Activated gamma-delta T cell treated with anti-CD3 and anti-CD28 coated beads, Interleukin-2, amount 50 U/mL, for 16 hours (primary cell): ENCODE measurements around the gene MCF2L2.

Experiments
- DNase-seq: peaks from one replicate; pipeline ENCODE4 v3.0.0-alpha.2; 2020; ENCODE audit warnings: low read depth

MCF2L2 gene

GRCh38 chr3:183265834-183266417 lies 162.5 kb downstream of the MCF2L2 start:
- peak; percentile 36 for DNase-seq

GRCh38 chr3:183265157-183265642 lies 163.2 kb downstream of the MCF2L2 start:
- DNase-seq: no peak

- DNase-seq: no peak
These were observed 164.2 kb downstream of the MCF2L2 start for GRCh38 chr3:183264268-183264667.

GRCh38 chr3:183262875-183263378 lies 165.5 kb downstream of the MCF2L2 start:
- DNase-seq: no peak

- no peak for DNase-seq
These were observed 167.2 kb downstream of the MCF2L2 start for GRCh38 chr3:183261151-183261724.

GRCh38 chr3:183260167-183260904 lies 168.1 kb downstream of the MCF2L2 start:
- no peak for DNase-seq

GRCh38 chr3:183259621-183260020 lies 168.8 kb downstream of the MCF2L2 start:
- no peak for DNase-seq

GRCh38 chr3:183259087-183259486 lies 169.3 kb downstream of the MCF2L2 start:
- no peak for DNase-seq

GRCh38 chr3:183255348-183255730 lies 173.1 kb downstream of the MCF2L2 start:
- no peak for DNase-seq

GRCh38 chr3:183254487-183255347 lies 173.7 kb downstream of the MCF2L2 start:
- DNase-seq: no peak

- no peak for DNase-seq
These were observed 174.6 kb downstream of the MCF2L2 start for GRCh38 chr3:183253528-183254486.

- DNase-seq: no peak
These were observed 175.4 kb downstream of the MCF2L2 start, which contains the start of gene B3GNT5 for GRCh38 chr3:183252973-183253527. B3GNT5 (plus strand) TSS chr3:183253253; CDS start chr3:183269799, 16,546 bp downstream.

GRCh38 chr3:183252118-183252782 lies 176.2 kb downstream of the MCF2L2 start:
- no peak for DNase-seq

GRCh38 chr3:183249006-183249718 lies 179.3 kb downstream of the MCF2L2 start:
- no peak for DNase-seq

- no peak for DNase-seq
These were observed 181.3 kb downstream of the MCF2L2 start for GRCh38 chr3:183247011-183247589.

- no peak for DNase-seq
These were observed 183.4 kb downstream of the MCF2L2 start for GRCh38 chr3:183244981-183245476.

GRCh38 chr3:183244219-183244618 lies 184.2 kb downstream of the MCF2L2 start:
- DNase-seq: no peak

- no peak for DNase-seq
These were observed 186.0 kb downstream of the MCF2L2 start for GRCh38 chr3:183242431-183242830.

- no peak for DNase-seq
These were observed 189.4 kb downstream of the MCF2L2 start for GRCh38 chr3:183239046-183239445.
